IPS DF 6.9 (cell line): ENCODE data around the gene CYP11A1.

ENCODE experiments used
- DNase-seq: peaks from one replicate; pipeline ENCODE4 v3.0.0-alpha.2; 2013; ENCODE audit warnings: low read depth, low spot score
- H3K27ac ChIP-seq: one replicate; pipeline ENCODE4 v1.5.1; 2013; ENCODE audit warnings: low read length, control low read depth
- H3K27me3 ChIP-seq: 2 replicates; pipeline ENCODE4 v1.6.1; 2013; ENCODE audit warnings: mild to moderate bottlenecking, low read length; ENCODE audit not compliant: control insufficient read depth, insufficient read depth
- H3K36me3 ChIP-seq: 2 replicates; pipeline ENCODE4 v1.6.1; 2013; ENCODE audit warnings: low read length; ENCODE audit not compliant: control insufficient read depth, insufficient read depth
- H3K4me1 ChIP-seq: 2 replicates; pipeline ENCODE4 v1.6.1; 2013; ENCODE audit warnings: low read length; ENCODE audit not compliant: control insufficient read depth, insufficient read depth
- H3K4me3 ChIP-seq: 2 replicates; pipeline ENCODE4 v1.5.1; 2013; ENCODE audit warnings: mild to moderate bottlenecking, low read length
- H3K9me3 ChIP-seq: 2 replicates; pipeline ENCODE4 v1.6.1; 2013; ENCODE audit warnings: low read length, inconsistent platforms; ENCODE audit not compliant: control insufficient read depth, insufficient read depth
- WGBS: extraction: QIAGEN DNeasy Blood & Tissue Kit; methylation state at CpG from one replicate; pipeline ENCODE4 v1.1.7; 2013; ENCODE audit warnings: mixed read lengths, missing lambda C conversion rate; ENCODE audit not compliant: insufficient read length, insufficient coverage; 5-methylcytosine and 5-hydroxymethylcytosine counted together

The CYP11A1 gene

GRCh38 chr15:74334127-74334526 is 33.3 kb downstream of the CYP11A1 start:
- no peaks in the 10 kb centered on the region; the same call in 1 of the 2 replicates for H3K4me1 ChIP-seq
- no CpG with 5 or more reads among the region's 1 CpG for WGBS
- no peak for DNase-seq
- no peak overlapping the region for H3K27ac ChIP-seq
- H3K4me3 ChIP-seq = no peak overlapping the region
- H3K9me3 ChIP-seq = no peaks in the 10 kb centered on the region
- no peaks in the 10 kb centered on the region for H3K36me3 ChIP-seq
- H3K27me3 ChIP-seq = no peaks in the 10 kb centered on the region

GRCh38 chr15:74333662-74334061 is 33.8 kb downstream of the CYP11A1 start:
- H3K4me1 ChIP-seq = peaks cover 1% of the 10 kb centered on the region; the same call in 1 of the 2 replicates
- H3K27ac ChIP-seq = no peak overlapping the region
- no peaks in the 10 kb centered on the region for H3K36me3 ChIP-seq
- H3K9me3 ChIP-seq = no peaks in the 10 kb centered on the region
- WGBS = no CpG with 5 or more reads among the region's 5 CpGs
- DNase-seq = no peak
- H3K27me3 ChIP-seq = no peaks in the 10 kb centered on the region
- no peak overlapping the region for H3K4me3 ChIP-seq

GRCh38 chr15:74333093-74333492 is 34.4 kb downstream of the CYP11A1 start:
- no CpG with 5 or more reads among the region's 5 CpGs for WGBS
- no peak overlapping the region for H3K4me3 ChIP-seq
- no peaks in the 10 kb centered on the region for H3K9me3 ChIP-seq

DNA sequence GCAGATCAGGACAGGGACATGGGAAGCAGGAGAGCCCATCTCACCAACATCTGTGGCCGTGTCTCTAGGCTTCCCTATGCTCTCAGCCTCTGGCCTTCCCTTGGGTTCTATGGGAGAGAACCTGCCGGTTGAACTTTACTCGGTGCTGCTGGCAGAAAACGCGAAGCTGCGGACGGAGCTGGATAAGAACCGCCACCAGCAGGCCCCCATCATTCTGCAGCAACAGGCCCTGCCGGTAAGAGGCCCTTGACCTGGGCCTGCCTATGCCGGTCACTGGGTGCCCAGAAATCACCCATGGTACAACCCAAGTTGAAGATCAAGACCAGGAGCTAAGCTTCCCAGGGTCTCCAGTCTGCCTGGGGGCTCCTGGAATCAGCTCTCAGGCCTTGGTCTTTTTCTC is 34.8 kb downstream of the CYP11A1 start:
- Histone ChIP-seq H3K27ac (no peak overlapping the region), H3K9me3 (no peaks in the 10 kb centered on the region), H3K4me1 (peaks cover 2% of the 10 kb centered on the region; the same call in 1 of the 2 replicates), H3K4me3 (no peak overlapping the region), H3K27me3 (no peaks in the 10 kb centered on the region), H3K36me3 (no peaks in the 10 kb centered on the region)
- DNase-seq = no peak
- WGBS = no CpG with 5 or more reads among the region's 10 CpGs

More at GRCh38 chr15:74333093-74333492, 34.4 kb downstream of the CYP11A1 start:
- Histone ChIP-seq H3K36me3 (no peaks in the 10 kb centered on the region), H3K4me1 (peaks cover 2% of the 10 kb centered on the region; the same call in 1 of the 2 replicates), H3K27me3 (no peaks in the 10 kb centered on the region), H3K27ac (no peak overlapping the region)
- DNase-seq = no peak

DNA sequence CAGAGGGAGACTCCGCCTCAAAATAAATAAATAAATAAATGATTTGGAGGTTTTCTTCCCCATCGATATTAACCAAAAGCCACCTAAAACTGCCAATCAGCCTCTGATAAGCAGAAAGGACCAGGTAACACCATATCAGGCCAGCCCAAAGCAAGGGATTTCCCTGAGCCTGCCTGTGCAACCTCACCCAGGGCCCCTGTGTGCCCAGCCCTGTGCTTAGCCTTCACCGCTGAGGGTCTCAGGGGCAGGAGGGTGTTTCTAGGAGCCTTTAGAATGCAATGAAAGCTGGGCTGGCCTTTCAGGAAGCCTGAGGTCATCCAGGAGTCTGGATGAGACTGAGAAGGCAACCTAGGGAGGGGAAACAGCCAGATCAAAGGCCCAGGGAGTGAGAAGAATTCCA is 35.4 kb downstream of the CYP11A1 start:
- no peaks in the 10 kb centered on the region for H3K27me3 ChIP-seq
- H3K4me1 ChIP-seq = peaks cover 2% of the 10 kb centered on the region; the same call in 1 of the 2 replicates
- H3K36me3 ChIP-seq = no peaks in the 10 kb centered on the region
- H3K9me3 ChIP-seq = no peaks in the 10 kb centered on the region
- H3K27ac ChIP-seq = no peak overlapping the region
- no peak overlapping the region for H3K4me3 ChIP-seq
- no CpG with 5 or more reads among the region's 3 CpGs for WGBS
- no peak for DNase-seq

- WGBS = no CpG with 5 or more reads among the region's 11 CpGs
- Histone ChIP-seq H3K27me3 (no peaks in the 10 kb centered on the region), H3K4me3 (no peak overlapping the region), H3K4me1 (peaks cover 2% of the 10 kb centered on the region; the same call in 1 of the 2 replicates), H3K9me3 (no peaks in the 10 kb centered on the region), H3K27ac (no peak overlapping the region), H3K36me3 (no peaks in the 10 kb centered on the region)
- no peak for DNase-seq
Observed at GRCh38 chr15:74330861-74331408, 36.5 kb downstream of the CYP11A1 start.

DNA sequence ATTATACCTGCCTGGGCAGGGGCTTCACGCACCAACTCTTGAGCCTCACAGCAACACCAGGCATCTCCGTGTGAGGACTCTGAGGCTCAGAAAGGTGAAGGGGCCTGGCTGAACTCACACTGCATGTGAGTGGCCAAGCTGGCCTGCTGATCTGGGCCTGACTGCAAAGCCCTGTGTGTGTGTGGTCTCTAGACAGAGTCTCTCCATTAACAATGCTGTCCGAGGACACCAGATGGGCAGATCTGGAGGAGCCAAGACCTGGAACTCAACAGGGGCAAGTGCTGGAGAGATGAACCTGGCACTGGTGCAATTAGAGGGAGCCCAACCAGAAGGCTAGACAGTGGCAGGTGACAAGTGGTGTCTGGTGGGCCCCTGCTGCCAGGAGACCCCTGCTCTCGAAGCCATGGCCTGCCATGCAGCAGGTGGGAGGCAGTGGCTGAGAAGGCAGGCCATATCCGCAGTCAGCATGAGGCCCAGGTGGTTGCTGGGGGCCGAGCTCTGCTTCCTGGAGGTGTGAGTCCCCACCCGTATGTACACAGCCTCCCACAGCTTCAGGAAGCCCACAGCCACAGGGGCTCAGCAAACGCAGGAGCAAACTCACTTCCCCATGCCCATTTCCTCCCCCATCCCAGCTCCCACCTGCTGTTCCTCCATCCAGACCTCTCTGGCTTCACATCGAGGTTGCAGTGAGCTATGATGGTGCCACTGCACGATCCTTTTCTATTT is 39.0 kb downstream of the CYP11A1 start:
- H3K27me3 ChIP-seq = no peaks in the 10 kb centered on the region
- no peak for DNase-seq
- WGBS = no CpG with 5 or more reads among the region's 10 CpGs
- H3K4me3 ChIP-seq = no peak overlapping the region
- H3K36me3 ChIP-seq = no peaks in the 10 kb centered on the region
- H3K9me3 ChIP-seq = no peaks in the 10 kb centered on the region
- no peak overlapping the region for H3K27ac ChIP-seq
- H3K4me1 ChIP-seq = peaks cover 2% of the 10 kb centered on the region; the same call in 1 of the 2 replicates

- Histone ChIP-seq H3K27ac (no peak overlapping the region), H3K4me3 (no peak overlapping the region), H3K36me3 (no peaks in the 10 kb centered on the region), H3K27me3 (no peaks in the 10 kb centered on the region), H3K4me1 (peaks cover 2% of the 10 kb centered on the region; the same call in 1 of the 2 replicates), H3K9me3 (no peaks in the 10 kb centered on the region)
- no CpG with 5 or more reads among the region's 6 CpGs for whole genome bisulfite sequencing
- no peak for DNase-seq
Observed at GRCh38 chr15:74327756-74328155, 39.7 kb downstream of the CYP11A1 start.

DNA sequence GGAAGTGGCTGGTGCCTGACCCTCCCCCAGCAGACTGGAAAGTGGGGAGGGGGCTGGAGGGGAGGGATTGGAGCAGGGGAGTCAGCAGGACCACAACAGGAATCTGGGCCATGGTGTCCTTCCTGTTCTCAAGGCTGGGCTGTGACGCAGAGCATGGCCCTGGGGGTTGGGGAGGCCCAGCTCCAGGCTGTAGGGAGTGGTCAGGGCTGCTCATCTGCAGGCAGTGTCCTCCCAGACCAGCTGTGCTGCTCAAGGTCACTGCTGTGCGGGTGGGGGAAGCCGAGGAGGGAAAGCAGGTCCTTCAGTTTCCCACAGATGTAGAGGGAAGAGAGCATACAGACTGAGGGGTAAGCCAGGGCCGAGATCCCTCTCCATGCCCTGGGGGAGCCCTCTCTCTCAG is 40.7 kb downstream of the CYP11A1 start:
- H3K27me3 ChIP-seq = no peaks in the 10 kb centered on the region
- peaks cover 2% of the 10 kb centered on the region; the same call in 1 of the 2 replicates for H3K4me1 ChIP-seq
- WGBS = no CpG with 5 or more reads among the region's 4 CpGs

DNA sequence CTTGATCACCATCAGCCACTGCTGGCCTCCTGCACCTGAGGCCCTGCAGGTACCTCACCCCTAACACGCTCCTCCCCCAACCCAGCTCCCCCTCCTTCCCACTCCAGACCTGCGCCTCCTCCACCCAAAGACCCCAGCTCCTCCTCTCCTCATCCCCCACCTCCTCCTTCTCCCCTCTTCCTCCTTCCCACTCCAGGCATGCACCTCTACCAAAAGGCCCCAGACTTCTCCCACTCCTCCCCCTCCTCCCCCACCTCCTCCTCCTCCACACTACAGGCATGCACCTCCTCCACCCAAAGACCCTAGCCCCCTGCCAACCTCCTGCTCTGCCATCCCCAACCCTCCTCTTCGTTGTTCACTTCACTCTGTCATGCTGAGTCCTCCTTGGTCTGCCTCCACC is 42.7 kb downstream of the CYP11A1 start:
- H3K36me3 ChIP-seq = no peaks in the 10 kb centered on the region
- H3K27me3 ChIP-seq = no peaks in the 10 kb centered on the region
- no peak overlapping the region for H3K27ac ChIP-seq
- peaks cover 2% of the 10 kb centered on the region; the same call in 1 of the 2 replicates for H3K4me1 ChIP-seq
- H3K4me3 ChIP-seq = no peak overlapping the region
- no peaks in the 10 kb centered on the region for H3K9me3 ChIP-seq
- WGBS = no CpG with 5 or more reads among the region's 3 CpGs
- no peak for DNase-seq

More for the DNA sequence above, 40.7 kb downstream of the CYP11A1 start:
- Histone ChIP-seq H3K27ac (no peak overlapping the region), H3K9me3 (no peaks in the 10 kb centered on the region), H3K36me3 (no peaks in the 10 kb centered on the region), H3K4me3 (no peak overlapping the region)
- no peak for DNase-seq
